ENCODE results near the gene PPT2.
"Not testable (repeated sequence)": the region's sequence is repeated elsewhere in the genome, so short reads cannot be mapped to it uniquely, and the experiment has no call there.

Gene PPT2

DNA sequence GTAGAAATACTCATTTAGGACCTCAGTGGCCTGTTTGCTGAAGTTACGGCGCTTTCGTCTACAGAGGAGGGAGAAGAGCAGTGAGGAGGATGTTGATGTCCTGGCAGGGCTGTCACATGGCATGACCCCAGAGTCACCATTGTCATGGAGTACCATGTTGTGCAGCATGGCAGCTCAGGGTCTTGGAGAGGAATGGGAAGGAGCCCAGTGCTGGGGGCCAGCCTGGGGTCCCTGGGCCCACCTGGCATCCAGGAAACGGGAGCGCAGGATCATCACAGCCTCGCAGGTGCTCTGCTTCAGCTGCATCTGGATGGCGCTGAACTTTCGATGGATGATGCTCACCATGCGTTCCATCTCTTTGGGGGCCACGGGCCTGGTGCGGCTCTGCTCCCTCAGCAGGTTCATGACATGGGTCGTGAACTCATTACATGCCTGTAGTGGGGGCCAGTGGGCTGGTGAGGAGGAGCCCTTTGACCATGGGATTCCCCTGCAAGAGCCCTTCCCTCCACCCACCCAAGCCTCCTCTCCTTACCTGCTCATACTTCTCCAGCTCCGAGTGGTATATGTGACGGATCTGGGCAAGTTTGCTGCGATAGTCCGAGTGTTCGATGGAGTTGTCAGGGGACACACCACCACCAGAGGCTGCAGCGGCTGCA is 33.9 kb downstream of the PPT2 start:
- DNase-seq (ENCODE audit: insufficient read length, low spot score); FAIRE-seq: not testable (repeated sequence)

- DNase-seq (ENCODE audit: insufficient read length, low spot score) (no peak), FAIRE-seq (no peak)
These were observed 34.6 kb downstream of the PPT2 start for GRCh38 chr6:32188381-32189068.

GRCh38 chr6:32189069-32189741 is 35.3 kb downstream of the PPT2 start:
- no peak for DNase-seq (ENCODE audit: insufficient read length, low spot score)
- no peak for FAIRE-seq

DNA sequence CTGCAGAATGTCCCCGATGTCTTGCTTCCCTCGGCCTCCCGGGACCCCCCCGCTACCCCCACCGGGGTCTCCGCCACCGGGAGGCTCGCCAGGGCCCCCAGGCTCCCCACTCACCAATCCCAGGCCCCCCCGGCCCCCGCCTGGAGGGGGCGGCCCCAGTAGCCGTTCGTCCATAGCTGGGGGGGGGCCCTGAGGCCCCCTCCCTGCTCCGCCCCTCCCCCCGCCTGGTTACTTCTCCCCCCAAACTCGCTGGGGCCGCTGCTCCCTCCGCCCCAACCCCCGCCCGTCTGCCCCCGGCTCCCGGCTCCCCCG is 35.8 kb downstream of the PPT2 start:
- FAIRE-seq (no peak), DNase-seq (ENCODE audit: insufficient read length, low spot score) (no peak)

- DNase-seq (ENCODE audit: insufficient read length, low spot score), result peak; percentile 70
- FAIRE-seq, result no peak
These were observed 36.3 kb downstream of the PPT2 start, which contains the start of gene PBX2 for GRCh38 chr6:32190054-32190851. Gene PBX2 (minus strand): TSS chr6:32190202. CDS start chr6:32189915, 287 bp downstream.

DNA sequence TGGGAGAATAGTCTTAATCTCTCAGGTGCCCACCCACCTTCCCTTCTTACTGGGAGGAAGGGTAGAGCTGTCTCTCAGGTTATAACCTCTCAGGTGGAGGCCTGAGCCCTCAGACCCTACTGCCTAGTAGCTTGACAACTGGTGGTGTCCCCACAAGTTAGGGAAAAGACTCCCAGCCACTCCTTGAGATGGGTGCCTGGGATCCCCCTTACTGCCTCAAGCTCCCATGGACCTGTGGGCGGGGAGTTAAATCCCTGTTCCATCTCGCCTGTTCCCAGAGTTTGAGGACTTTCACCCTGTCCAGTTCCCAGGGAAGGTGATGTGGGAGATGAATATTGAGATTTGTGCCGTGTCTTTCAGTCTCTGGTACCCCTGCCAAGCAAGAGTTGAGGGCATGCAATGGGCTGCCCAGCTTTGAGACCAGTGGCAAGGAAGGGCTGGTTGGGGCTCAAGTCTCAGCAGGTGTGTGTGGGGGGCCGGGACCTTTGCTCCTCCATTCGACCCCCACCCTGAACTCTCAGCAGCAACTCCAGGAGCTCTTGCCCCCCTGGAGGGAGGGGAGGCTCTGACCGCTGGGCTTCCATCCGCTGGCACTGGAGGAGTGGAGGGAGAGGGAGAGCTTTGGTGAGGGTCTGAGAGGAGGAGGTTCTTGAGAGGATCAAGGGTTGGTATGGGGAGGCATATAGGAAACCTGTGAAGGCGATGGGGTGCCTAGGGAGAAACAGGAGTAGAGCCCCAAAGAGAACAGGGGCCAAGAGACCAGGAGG is 37.2 kb downstream of the PPT2 start:
- no peak for FAIRE-seq
- DNase-seq (ENCODE audit: insufficient read length, low spot score), result no peak

DNA sequence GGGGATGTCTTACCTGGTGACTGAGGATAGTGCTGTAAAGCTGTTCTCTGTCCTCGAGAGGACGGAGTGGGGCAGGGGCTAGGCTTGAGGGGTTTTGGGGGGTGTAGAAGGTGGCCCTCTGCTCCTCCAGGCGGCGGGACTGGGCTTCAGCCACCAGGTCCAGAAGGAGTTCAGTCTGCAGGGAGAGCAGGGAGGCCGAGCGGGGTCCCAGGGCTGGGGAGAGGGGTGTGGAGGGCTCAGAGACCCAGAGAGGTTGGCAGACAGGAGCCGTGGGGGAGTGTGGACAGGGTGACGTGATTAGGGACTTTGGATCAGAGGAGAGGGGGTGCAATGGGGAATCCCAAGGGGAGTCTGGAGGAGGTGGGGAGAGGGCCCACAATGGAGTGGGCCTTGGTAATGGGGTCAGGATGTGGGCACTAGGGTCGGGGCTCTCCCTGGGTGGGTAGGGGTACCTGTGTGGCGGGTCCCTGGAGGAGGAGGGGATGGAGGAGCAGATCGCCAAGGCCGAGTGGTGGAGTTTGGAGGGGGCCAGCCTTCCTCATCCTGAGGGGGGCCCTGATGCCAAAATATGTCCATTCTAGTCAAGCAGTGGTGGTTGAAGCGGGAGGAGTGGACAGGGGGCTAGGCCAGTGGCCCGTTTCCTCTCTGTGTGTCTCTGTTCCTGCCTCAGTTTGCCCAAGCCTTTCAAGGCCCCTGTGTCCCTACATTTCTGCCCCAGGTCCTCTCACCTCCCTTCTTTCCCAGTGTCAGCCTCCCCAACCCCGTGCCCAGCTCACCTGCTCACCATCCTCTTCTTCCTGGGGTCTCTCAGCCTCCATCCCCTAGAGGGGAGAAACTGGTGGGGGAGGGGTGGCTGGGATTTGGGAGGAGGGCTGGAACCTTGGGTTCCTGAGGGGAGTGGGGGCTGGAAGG is 38.0 kb downstream of the PPT2 start:
- DNase-seq (ENCODE audit: insufficient read length, low spot score) (no peak), FAIRE-seq (no peak)

- no peak for DNase-seq (ENCODE audit: insufficient read length, low spot score)
- no peak for FAIRE-seq
These were observed 38.7 kb downstream of the PPT2 start, which contains the start of gene GPSM3 for GRCh38 chr6:32192608-32193039. Gene GPSM3 (minus strand): TSS chr6:32192643. CDS start chr6:32192513, 130 bp downstream.

DNA sequence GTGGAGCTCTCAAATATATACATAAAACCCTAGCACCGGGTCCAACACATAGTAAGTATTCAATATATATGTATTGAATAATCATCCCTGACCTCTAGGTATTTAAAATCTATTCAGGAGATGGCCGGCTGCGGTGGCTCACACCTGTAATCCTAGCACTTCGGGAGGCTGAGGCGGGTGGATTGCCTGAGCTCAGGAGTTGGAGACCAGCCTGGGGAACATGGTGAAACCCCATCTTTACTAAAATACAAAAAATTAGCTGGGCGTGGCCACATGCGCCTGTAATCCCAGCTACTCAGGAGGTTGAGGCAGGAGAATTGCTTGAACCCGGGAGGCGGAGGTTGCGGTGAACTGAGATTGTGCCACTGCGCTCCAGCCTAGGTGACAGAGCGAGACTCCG is 39.2 kb downstream of the PPT2 start:
- FAIRE-seq, result not testable (repeated sequence)

DNA sequence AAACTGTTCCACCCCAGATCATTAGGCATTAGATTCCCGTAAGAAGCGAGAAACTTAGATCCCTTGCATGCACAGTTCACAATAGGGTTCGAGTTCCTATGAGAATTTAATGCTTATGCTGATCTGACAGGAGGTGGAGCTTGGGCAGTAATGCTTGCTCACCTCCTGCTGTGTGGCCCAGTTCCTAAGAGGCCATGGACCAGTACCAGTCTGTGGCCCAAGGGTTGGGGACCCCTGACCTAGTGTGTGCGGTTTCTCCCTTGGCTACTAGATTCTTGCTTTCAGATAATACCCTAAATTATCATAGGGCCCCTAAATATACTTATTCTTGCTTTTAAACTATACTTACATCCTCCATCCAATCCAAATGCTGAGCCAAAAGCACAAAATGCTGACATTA is 40.4 kb downstream of the PPT2 start:
- FAIRE-seq (no peak), DNase-seq (ENCODE audit: insufficient read length, low spot score) (no peak)

More for the DNA sequence above, 39.2 kb downstream of the PPT2 start:
- DNase-seq (ENCODE audit: insufficient read length, low spot score), result not testable (repeated sequence)

DNA sequence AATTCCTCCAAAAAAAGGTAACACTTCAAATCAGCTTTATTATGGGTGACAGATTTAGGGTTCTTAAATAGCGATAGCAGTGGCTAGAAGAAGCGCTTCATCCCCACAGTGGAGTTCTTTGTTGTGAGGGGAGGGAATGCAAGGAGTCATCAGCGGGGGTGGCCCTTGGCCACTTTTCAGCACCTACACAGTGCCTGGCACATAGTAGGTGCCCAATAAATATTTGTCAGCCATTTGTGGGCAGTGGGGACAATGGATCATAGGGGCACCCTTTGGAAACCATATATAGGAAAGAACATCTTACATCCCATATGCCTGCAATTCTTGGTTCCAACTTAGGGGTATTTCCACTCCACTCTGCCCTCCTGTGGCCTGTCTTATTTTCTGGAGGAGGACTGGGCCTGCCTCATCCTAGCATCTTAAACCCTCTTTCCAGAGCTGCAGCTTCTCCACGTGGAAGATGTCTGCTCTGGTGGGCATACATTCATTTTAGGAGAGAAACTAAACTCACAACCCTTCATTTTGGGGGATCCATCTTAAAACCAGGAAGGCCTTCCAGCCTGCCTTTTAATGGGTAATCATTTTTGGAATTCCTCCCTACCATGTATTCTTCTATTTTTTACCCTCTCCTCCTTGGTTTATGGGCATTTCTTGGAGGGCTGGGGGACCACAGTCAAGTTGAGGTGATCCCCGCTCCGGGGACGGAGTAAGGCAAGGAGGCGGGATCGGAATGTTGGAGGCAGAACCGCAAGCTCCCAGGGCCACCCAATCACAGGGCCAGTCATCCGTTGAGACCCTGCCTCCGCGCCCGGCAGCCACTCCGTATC is 41.1 kb downstream of the PPT2 start:
- DNase-seq (ENCODE audit: insufficient read length, low spot score), result peak; percentile 97
- no peak for FAIRE-seq

DNA sequence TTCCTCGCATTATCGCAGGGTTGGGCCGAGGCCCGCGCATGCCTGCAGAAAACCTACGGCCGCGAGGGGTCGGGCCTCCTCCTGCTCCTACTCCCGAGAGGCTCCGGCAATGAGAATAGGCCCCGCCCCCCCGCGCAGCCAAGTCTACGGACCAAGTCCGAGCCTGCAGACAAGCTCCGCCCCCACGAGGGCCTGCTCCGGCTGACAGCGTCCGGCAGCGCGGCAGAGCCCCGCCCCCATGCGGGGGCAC is 41.6 kb downstream of the PPT2 start:
- DNase-seq (ENCODE audit: insufficient read length, low spot score) (no peak), FAIRE-seq (peak; percentile 97)

GRCh38 chr6:32195902-32196681 is 42.2 kb downstream of the PPT2 start:
- FAIRE-seq, result peak; percentile 85
- DNase-seq (ENCODE audit: insufficient read length, low spot score), result peak; percentile 83

GRCh38 chr6:32196682-32197616 is 43.0 kb downstream of the PPT2 start:
- FAIRE-seq (no peak), DNase-seq (ENCODE audit: insufficient read length, low spot score) (no peak)

- FAIRE-seq, result no peak
These were observed 44.4 kb downstream of the PPT2 start for GRCh38 chr6:32198345-32198696.

GRCh38 chr6:32198866-32199265 is 44.9 kb downstream of the PPT2 start:
- FAIRE-seq, result no peak
- no peak for DNase-seq (ENCODE audit: insufficient read length, low spot score)

More at GRCh38 chr6:32198345-32198696, 44.4 kb downstream of the PPT2 start:
- DNase-seq (ENCODE audit: insufficient read length, low spot score), result no peak

Measured in HTR-8/SVneo (cell line).